Right renal pelvis (tissue), 4 donors: Measurements from ENCODE around the gene FN3K. TPM values are rescaled to one million over a fixed set of nuclear protein-coding genes. Genes with fewer than 3 reads are reported as not detected.
"Not testable (repeated sequence)": the region's sequence is repeated elsewhere in the genome, so short reads cannot be mapped to it uniquely, and the experiment has no call there.

Experiments
- DNase-seq, 4 donors: peaks; one replicate each; pipeline ENCODE4 v3.0.0-alpha.2; 2013; ENCODE audit warnings: low read depth in 4 of 4, low spot score in 3 of 4, missing footprints in 1 of 4
- polyA plus RNA-seq, 4 donors: library from polyadenylated mRNA; unstranded; fragments of 120-200 nt; gene quantifications; one replicate each; pipeline ENCODE4 v1.2.1, GENCODE V29; 2013; ENCODE audit not compliant: insufficient read length in 4 of 4

The FN3K gene
- polyA plus RNA-seq, 4 donors, result 20.1 to 36.3 (median 24.2) TPM

DNA sequence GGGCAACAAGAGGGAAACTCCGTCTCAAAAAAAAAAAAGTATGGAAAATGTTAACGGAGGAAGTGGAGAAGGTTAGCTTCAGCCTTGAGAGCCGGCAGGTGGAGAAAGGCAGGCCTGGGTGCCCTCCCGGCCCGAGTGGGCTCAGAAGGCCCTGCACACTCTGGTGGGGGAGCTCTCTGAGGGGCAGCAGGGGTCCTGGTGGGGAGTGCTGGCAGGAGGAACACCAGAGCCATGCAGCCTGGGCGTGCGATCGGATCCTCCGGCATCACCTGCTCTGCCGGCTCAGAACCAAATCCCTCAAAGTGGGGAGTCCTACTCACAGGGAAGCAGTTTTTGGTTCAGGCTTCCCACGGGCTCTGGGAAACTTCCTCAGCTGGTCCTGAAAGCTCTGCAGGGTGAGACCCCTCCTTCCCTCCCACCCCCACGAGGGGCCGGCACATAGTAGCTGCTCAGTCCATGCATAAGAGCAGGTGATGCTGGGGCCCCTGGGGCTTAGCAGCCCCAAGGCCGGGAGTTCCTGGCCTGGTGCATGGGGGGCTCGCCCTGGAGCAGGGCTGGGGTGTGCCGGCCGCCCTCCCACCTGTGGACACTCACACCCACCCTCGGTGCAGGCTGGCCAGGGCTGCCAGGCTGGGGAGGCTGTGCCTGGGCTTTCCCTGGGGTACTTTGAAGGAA is 1.2 kb downstream of the FN3K start:
- no peak for DNase-seq

GRCh38 chr17:82737967-82738877 is 2.8 kb downstream of the FN3K start:
- no peak for DNase-seq

- DNase-seq, result no peak
Observed at GRCh38 chr17:82740906-82741759, 5.7 kb downstream of the FN3K start.

GRCh38 chr17:82743344-82744219 is 8.2 kb downstream of the FN3K start:
- no peak for DNase-seq

DNA sequence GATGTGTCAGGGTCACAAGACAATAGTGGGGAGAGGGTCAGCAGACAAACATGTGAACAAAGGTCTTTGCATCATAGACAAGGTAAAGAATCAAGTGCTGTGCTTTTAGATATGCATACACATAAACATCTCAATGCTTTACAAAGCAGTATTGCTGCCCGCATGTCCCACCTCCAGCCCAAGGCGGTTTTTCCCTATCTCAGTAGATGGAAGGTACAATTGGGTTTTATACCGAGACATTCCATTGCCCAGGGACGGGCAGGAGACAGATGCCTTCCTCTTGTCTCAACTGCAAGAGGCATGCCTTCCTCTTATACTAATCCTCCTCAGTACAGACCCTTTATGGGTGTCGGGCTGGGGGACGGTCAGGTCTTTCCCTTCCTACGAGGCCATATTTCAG is 9.3 kb downstream of the FN3K start:
- DNase-seq, result not testable (repeated sequence)

DNA sequence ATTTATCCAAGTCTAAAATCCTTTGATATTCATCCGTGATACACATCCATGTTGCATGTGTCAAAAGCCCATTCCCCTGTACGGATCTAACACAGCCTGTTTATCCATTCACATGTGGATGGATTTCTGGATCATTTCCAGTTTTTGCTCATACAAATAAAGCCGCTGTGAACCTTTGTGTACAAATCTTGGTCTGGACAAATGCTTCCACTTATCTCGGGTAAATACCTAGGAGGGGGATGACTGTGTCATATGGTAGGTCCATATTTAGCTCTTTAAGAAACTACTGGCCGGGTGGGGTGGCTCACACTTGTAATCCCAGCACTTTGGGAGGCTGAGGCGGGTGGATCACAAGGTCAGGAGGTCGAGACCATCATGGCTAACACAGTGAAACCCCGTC is 10.1 kb downstream of the FN3K start:
- no peak for DNase-seq

DNA sequence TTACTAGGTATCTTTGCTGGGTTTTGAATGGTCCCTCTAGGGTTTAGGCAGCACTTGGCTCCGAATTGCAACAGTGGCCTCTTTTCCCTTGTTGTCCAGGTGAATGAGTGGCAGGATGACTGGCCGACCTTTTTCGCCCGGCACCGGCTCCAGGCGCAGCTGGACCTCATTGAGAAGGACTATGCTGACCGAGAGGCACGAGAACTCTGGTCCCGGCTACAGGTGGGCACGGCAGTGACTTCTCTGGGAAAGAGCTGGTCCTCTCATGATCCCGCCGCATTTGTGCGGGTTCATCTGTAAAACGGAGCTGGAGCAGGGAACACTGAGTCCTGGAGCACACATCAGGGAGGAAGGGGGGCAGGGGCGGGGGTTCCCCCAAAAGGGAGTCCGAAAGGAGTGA is 13.3 kb downstream of the FN3K start:
- no peak for DNase-seq

GRCh38 chr17:82750241-82750908 is 15.0 kb downstream of the FN3K start:
- DNase-seq, result no peak

DNA sequence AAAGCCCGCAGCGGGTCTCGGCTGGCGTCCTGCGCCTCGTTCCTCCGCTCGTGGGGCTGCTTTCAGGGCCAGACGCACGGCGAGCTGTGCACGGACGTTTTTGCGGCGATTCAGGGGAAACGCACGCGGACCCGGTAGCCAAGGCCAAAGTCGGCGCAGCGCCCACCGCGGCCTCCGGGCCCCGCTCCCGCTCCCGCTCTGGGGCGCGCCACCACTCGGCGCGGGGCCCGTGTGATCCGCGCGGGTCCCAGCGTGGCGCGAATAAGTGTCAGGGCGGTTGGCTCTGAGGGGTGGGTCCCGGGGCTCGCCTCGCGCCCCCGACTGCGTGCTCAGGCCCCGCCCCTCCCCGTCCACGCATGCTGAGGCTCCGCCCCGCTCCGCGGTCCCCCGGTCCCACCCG is 15.8 kb downstream of the FN3K start:
- no peak for DNase-seq

DNA sequence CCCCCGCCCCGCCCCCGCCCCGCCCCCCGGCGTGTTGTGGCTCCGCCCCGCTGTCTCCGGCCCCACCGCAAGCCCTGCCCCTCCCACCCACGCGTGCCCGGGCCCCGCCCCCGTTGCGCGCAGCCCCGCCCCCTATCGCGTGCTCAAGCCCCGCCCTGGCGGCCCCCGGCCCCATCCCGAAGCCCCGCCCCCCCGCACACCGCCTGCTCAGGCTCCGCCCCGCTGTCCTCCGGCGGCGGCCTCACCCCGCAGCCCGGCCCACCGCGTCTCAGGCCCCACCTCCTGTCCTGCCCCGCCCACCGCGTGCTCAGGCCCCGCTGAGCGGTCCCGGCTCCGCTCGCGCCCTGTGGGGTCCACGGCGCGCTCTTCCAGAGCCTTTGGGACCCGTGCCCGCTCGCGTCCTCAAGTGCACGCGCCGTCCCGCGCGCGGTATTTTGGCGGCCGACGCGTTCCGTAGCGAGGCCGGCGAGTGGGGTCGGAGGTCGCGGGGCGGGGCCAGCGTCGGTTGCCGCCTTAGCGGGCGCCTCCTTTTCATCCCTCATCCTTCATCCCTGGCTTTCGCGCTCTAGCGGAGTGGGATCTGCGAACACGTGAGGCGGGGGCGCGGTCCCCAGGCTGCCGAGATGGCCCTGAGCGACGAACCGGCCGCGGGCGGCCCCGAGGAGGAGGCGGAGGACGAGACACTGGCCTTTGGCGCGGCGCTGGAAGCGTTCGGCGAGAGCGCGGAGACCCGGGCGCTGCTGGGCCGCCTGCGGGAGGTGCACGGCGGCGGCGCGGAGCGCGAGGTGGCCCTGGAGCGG is 16.4 kb downstream of the FN3K start, which contains the start of gene TBCD:
Gene TBCD, plus strand, starts transcription at position 495 of the 800 bp plus-strand sequence. Its CDS starts 129 bp downstream, at position 624.
- peak; percentile 77 to 92 (median 81) for DNase-seq

GRCh38 chr17:82752371-82753200 is 17.2 kb downstream of the FN3K start:
- DNase-seq, result no peak

DNA sequence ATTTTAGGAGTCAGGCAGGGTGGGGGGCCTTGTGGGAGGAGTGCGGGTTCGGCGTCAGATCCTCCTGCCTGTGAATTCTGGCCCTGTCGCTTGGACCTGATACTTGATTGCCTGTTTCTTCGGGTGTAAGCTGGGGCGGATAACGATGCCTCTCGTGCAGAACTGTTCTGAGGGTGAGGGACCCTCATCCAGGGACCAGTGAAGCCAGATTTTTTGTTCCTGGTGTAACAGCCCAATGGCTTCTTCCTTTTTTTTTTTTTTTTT is 17.7 kb downstream of the FN3K start:
- no peak for DNase-seq

GRCh38 chr17:82754297-82755208 is 19.1 kb downstream of the FN3K start:
- DNase-seq, result peak in 1 of 4 donors; percentile 38

DNA sequence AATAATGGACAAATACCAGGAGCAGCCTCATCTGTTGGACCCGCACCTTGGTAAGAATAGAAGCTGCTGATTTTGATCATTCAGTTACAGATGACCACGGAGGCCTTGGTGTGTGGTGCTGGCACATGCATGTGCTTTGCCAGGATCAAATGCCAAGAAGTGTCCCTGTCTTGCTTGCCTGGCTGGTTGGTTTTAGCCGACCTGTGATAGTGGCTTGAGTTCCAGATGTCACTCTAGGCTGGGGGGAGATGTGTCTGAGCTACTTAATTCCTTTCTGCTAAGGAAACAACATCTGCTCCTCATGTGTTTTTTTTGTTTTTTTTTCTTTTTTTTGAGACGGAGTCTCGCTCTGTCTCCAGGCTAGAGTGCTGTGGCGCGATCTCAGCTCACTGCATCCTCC is 20.8 kb downstream of the FN3K start:
- DNase-seq, result no peak

DNA sequence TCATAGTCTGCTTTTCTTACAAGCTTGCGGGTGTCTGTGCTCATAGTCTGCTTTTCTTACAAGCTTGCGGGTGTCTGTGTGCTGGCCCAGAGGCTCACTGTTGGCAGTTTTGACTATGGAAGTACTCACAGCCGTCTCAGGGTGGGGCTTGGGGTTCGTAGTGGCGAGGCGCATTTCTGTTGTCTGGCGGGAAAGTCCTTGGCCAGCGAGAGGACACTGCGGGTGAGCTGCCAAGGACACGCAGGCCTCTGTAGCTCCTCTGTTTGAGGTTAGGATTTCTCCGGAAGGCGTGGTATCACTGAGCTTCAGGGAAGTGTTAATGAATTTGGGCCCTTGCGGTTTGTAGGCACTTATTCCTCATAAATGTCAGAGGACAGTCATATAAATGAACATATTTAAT is 30.0 kb downstream of the FN3K start:
- no peak for DNase-seq

- DNase-seq, result no peak
Observed at GRCh38 chr17:82767041-82767754, 31.8 kb downstream of the FN3K start.
